Stimulated activated CD8-positive, alpha-beta memory T cell treated with anti-CD3 and anti-CD28 coated beads, Interleukin-7, amount 100 ng/mL, for 4 hours (primary cell): ENCODE data around the gene ZNF107.
"Not testable (repeated sequence)": the region's sequence is repeated elsewhere in the genome, so short reads cannot be mapped to it uniquely, and the experiment has no call there.

Experiments used
- DNase-seq, 2 donors: peaks; one replicate each; pipeline ENCODE4 v3.0.0-alpha.2; 2020; ENCODE audit warnings: low read depth in 2 of 2

ZNF107 gene

GRCh38 chr7:64733550-64734240, 67.8 kb downstream of the ZNF107 start:
- no peak for DNase-seq

- no peak for DNase-seq
Observed at GRCh38 chr7:64736575-64736974, 70.6 kb downstream of the ZNF107 start.

GRCh38 chr7:64738403-64738802, 72.5 kb downstream of the ZNF107 start:
- not testable (repeated sequence) for DNase-seq

GRCh38 chr7:64738953-64739352, 73.0 kb downstream of the ZNF107 start:
- DNase-seq, result not testable (repeated sequence)

- no peak for DNase-seq
Observed at GRCh38 chr7:64744680-64745079, 78.7 kb downstream of the ZNF107 start.

- no peak for DNase-seq
Observed at GRCh38 chr7:64747802-64748201, 81.9 kb downstream of the ZNF107 start.

GRCh38 chr7:64753032-64753431, 87.1 kb downstream of the ZNF107 start:
- DNase-seq, result no peak

GRCh38 chr7:64755865-64756264, 89.9 kb downstream of the ZNF107 start:
- DNase-seq, result no peak

GRCh38 chr7:64758151-64758550, 92.2 kb downstream of the ZNF107 start:
- no peak for DNase-seq
